Anterior cingulate cortex (tissue), 58 donors: ENCODE data around the gene COMMD3.
"Not testable (repeated sequence)": the region's sequence is repeated elsewhere in the genome, so short reads cannot be mapped to it uniquely, and the experiment has no call there.

Experiments used
- DNase-seq, 58 donors: peaks; one replicate each; lab custom pipeline; 2025; lab: John Stamatoyannopoulos, UW

COMMD3 gene

DNA sequence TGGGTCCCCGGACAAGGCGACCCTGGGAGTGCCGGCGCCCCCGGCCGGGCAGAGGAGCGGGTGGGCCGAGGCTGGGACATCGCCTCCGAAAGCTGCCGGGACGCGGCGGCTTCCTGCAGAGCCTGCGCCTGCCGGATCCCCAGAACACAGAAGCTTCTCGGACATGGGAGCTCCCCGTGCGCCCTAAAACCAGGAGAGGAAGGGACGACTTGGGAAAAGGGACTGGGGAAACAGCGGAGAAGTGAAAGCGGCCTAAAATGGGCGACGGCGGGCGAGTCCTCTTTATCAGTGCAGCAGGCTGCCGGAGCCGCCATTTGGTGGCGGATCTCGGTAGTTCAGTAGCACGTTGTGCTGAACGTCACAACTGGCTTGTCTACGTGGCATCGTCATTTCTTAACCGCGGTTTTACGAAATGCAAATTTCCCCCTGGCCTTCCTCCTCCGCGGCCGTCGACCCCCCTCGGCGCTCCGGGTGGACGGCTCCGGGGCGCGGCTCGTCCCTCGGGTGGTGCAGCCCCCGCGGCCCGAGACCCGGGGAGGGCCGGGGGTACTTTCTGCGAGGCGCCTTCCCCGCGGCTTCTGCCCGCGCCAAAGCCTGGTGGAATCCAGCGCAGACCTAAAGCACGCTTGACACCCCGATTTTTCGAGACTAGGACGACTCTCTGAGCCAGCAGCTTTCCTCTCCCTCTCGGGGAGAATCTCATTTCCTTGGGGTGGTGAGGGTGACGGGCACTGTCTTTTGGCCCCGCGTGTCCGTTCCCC, 19.2 kb downstream of the COMMD3 start:
- DNase-seq = peak in 18 of 58 donors; percentile 21 to 68 (median 33)

- DNase-seq = no peak
Measured at GRCh38 chr10:22338185-22338900, 22.2 kb downstream of the COMMD3 start.

DNA sequence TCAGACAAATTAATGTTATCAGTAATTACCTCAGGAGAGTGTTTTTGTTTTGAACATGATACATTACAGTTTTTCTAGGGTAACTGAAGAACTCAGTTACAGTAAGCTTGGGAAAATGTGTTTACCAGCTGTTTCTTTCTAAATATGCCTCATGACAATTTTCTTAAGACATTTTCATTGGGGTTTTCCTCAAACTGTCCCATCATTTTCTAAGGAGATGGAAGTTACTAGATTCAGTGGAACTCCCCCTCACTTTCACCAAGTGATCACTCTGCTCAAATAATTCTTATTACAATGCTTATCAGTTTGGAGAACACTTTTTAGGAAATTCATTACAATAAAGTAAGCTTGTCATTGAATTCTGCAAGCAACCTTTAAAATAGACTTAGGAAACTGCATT, 22.7 kb downstream of the COMMD3 start:
- no peak for DNase-seq

DNA sequence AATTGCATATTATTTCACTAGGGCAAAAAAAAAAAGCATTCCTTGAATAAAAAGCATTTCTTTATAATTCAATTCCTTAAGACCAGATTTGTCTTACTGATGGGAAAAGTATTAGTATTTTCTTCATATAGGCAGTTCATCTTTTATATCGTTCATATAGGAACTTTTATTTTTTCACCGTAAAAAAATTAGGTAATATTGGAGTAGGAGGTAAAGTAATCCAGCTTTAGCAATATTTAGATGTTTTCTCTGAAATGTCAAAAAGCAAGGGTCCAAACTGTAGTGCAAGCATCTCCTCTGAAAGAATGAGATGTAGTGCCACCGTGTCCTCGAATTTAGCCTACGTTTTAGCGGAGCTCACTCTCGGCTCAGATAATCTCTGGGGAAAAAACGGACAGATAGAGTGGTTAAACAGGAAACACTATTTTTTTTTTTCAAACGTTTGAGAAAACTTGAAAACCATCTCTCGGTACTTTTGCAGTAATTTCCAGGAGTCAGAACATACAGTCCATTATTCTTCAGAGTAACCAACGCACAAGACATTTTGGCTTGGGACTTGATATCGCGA, 23.7 kb downstream of the COMMD3 start:
- no peak for DNase-seq

DNA sequence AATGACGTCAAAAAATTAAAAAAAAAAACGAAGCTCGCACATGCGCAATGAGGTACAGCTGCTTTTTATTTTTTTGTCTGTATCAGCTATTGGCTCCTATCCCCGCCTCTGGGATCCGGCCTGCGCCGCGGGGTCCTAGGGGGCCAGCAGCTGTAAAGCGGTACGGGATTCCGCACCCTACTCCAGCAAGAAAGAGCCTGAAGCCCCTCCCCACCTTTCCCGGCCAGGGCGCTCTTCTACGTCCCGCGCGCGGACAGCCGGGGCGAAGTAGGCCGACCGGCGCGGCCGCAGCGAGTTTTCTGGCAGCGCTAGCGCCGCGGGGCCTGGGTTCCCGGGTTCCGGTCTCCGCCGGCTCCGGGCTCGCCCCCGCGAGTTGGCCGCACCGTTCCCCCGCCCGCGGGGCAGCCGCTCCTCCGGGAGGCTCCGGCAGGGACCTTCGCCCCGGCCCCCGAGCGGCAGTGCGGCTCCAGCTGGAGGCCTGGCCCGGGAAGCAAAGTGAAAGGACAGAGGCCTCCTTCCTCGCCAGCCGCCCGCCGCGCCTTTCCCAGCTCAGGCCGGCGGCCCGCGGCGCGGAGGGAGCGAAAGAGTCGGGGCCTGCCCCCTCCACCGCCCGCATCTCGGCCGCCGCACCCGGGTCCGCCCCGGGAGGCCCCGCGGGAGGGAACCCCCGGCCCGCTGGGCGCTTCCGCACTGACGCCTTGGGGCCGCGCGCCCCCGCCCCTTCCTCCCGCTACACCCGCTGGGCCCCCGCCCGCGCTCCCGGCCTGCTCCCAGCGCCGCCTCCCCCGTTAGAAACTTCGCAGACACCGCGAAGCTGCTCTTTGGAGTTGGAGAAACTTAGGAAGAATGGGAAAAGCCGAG, 24.4 kb downstream of the COMMD3 start:
- DNase-seq = peak in 33 of 58 donors; percentile 9 to 82 (median 63)

DNA sequence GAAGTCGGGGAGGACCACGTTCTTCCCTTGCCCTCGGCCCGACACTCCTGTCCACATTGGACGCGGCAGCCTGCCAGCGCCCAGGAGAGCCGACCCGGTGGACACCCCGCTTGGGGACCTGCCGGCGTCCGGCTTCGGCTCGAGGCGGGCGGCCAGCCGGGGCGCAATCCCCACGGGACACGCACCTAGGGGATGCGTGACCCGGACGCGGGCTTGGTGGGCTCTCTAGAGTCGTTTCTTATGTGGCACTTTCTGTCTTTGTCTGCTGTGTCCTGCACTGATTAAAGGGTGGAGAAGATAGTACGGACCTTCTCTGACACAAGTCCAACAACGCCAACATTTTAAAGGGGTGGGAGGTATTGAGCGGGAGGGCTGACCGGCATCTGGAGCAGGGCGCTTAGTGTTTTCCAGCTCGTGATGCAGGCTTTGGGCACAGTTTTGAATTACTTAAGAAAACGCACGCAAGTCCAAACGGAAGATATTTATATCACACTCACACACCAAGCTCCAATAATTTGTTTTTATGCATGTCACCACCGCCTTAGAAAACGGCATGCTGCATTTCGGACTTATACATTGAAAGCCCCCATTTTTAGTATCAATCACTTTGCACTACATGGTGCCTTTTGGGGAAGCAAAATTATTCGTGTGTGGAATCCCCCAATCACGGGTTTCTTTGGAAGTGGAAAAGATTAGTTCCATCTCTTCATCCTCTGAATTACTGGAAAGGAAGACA, 25.2 kb downstream of the COMMD3 start:
- DNase-seq = peak in 6 of 58 donors; percentile 44 to 76 (median 64)

DNA sequence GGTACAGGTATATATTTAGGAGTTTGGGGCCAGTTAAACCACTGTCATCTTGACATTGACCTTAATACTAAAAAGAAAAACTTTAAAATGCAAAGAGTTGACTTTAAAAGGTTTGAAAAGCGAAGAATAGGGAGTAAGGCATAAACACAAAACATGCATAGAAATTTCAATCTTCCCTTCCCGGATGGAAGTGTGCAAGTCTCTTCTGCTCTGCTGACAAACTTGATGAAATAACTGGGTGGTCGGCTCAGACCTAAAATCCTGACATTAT, 25.7 kb downstream of the COMMD3 start:
- DNase-seq = no peak

- no peak for DNase-seq
Measured at GRCh38 chr10:22342421-22342820, 26.2 kb downstream of the COMMD3 start.

- DNase-seq = no peak
Measured at GRCh38 chr10:22343731-22344130, 27.5 kb downstream of the COMMD3 start.

DNA sequence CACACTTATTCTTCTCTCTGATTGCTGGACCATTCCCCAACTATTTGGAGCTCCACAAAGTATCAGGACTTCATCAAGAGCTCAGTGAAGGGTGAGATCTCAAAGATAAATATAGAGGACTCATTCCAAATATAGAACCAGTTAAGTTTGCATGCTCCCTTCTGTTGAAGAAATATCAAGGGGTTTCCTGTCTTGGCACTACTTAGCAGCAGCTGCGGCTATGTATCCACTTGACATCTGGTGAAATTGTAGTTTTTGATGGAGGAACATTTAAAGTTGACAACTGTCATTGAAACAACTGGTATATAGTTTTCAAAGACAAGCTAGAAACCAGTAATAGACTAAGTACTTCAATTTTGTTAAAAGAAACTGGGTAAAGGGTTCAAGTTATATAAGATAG, 28.1 kb downstream of the COMMD3 start:
- DNase-seq = no peak

GRCh38 chr10:22344781-22345300, 28.7 kb downstream of the COMMD3 start:
- DNase-seq = no peak

DNA sequence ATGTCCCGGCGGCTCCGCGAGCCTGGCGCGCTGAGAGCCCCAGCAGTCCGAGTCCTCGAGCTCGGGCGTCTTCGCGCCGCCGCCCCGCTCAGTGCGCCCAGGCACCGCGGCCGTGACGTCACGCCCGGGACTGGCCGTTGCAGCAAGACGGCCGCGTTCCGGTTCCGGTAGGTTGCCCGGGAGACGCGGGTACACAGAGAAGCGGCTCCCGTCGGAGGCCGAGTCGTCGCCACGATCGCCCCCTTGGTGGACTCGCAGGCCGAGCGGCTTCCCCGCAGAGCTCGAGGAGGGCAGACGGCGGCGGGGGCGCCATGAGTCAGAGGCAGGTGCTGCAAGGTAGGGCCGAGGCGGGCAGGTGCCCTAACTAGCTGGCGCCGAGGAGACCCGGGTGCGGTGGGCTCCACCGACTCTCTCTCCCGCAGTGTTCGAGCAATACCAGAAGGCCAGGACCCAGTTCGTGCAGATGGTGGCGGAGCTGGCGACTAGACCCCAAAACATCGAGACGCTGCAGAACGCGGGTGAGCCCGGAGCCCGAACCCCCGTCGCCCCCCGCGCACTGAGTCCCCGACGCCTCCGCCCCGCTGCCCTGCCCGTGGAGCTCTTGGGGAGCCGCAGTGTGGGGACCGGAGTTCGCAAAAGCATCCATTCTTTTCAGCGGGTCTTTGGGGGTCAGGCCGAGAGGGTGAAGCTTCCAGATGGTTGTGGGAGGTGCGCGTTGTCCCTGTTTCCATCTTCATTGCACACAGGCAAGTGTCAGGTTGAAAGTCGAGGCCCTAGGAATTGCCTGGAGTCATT, 29.3 kb downstream of the COMMD3 start, which contains the start of gene SPAG6:
Gene SPAG6, plus strand, starts transcription at position 196 of the 795 bp plus-strand sequence. Its CDS starts 116 bp downstream, at position 312.
- DNase-seq = peak in 26 of 58 donors; percentile 8 to 72 (median 34)

GRCh38 chr10:22346096-22346661, 30.0 kb downstream of the COMMD3 start:
- no peak for DNase-seq

DNA sequence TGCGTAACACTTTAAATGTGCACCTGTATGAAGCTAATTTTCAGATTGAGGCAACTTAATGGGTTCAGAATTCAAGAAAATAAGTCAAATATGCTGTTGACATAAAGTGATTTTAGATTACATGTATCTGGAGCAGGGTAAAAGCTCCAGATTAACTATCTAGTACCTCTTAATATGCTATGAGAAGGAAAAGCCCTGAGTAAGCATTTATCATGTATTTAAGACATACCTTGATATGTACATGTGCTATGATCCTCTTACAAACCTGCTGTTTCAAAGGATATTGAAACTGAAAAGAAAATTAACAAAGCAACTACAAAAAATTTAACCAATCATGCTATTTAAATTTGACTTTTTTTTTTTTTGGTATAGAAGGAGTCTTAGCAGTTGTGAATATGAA, 33.6 kb downstream of the COMMD3 start:
- no peak for DNase-seq

- no peak for DNase-seq
Measured at GRCh38 chr10:22351131-22351703, 35.0 kb downstream of the COMMD3 start.

- no peak for DNase-seq
Measured at GRCh38 chr10:22356324-22356873, 40.2 kb downstream of the COMMD3 start.

DNA sequence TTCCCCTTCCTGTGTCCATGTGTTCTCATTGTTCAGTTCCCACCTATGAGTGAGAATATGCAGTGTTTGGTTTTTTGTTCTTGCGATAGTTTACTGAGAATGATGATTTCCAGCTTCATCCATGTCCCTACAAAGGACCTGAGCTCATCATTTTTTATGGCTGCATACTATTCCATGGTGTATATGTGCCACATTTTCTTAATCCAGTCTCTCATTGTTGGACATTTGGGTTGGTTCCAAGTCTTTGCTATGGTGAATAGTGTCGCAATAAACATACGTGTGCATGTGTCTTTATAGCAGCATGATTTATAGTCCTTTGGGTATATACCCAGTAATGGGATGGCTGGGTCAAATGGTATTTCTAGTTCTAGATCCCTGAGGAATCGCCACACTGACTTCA, 41.6 kb downstream of the COMMD3 start:
- not testable (repeated sequence) for DNase-seq

GRCh38 chr10:22363305-22363704, 47.1 kb downstream of the COMMD3 start:
- DNase-seq = no peak
